Activated gamma-delta T cell treated with anti-CD3 and anti-CD28 coated beads, Interleukin-2, amount 50 U/mL, for 16 hours (primary cell): Measurements from ENCODE around the gene WDR11.

Experiments
- DNase-seq: peaks from one replicate; pipeline ENCODE4 v3.0.0-alpha.2; 2020; ENCODE audit warnings: low read depth

Gene WDR11

GRCh38 chr10:120850911-120851865, at the start of gene WDR11:
TSS of gene WDR11 (plus strand) at chr10:120851362. CDS start at chr10:120851421, 59 bp downstream.
- DNase-seq: peak; percentile 51

GRCh38 chr10:120802935-120803334, 48.2 kb upstream of the WDR11 start:
- DNase-seq: no peak

- no peak for DNase-seq
Measured at GRCh38 chr10:120803972-120804371, 47.2 kb upstream of the WDR11 start.

GRCh38 chr10:120805014-120805812, 45.9 kb upstream of the WDR11 start:
- DNase-seq: no peak

- DNase-seq: no peak
Measured at GRCh38 chr10:120806081-120806480, 45.1 kb upstream of the WDR11 start.

- no peak for DNase-seq
Measured at GRCh38 chr10:120810298-120810697, 40.9 kb upstream of the WDR11 start.

- DNase-seq: no peak
Measured at GRCh38 chr10:120813085-120813484, 38.1 kb upstream of the WDR11 start.

- no peak for DNase-seq
Measured at GRCh38 chr10:120818301-120818700, 32.9 kb upstream of the WDR11 start.

- DNase-seq: no peak
Measured at GRCh38 chr10:120819366-120819765, 31.8 kb upstream of the WDR11 start.

- DNase-seq: no peak
Measured at GRCh38 chr10:120823266-120823665, 27.9 kb upstream of the WDR11 start.

GRCh38 chr10:120824881-120825309, 26.3 kb upstream of the WDR11 start:
- no peak for DNase-seq

- no peak for DNase-seq
Measured at GRCh38 chr10:120825878-120826769, 25.0 kb upstream of the WDR11 start.

- DNase-seq: no peak
Measured at GRCh38 chr10:120827251-120827875, 23.8 kb upstream of the WDR11 start.

- DNase-seq: no peak
Measured at GRCh38 chr10:120828763-120829319, 22.3 kb upstream of the WDR11 start.

GRCh38 chr10:120832106-120832505, 19.1 kb upstream of the WDR11 start:
- no peak for DNase-seq

- DNase-seq: no peak
Measured at GRCh38 chr10:120833222-120833928, 17.8 kb upstream of the WDR11 start.

GRCh38 chr10:120835603-120836002, 15.6 kb upstream of the WDR11 start:
- DNase-seq: no peak

- no peak for DNase-seq
Measured at GRCh38 chr10:120838941-120839340, 12.2 kb upstream of the WDR11 start.

- no peak for DNase-seq
Measured at GRCh38 chr10:120841522-120842189, 9.5 kb upstream of the WDR11 start.

- DNase-seq: no peak
Measured at GRCh38 chr10:120854388-120854787, 3.2 kb downstream of the WDR11 start.
